NCI-H146 (cell line): ENCODE results near the gene HES5.
A peak's percentile ranks its signal among the peaks of the same experiment; 100 is the strongest.

Source experiments
- DNase-seq: peaks from one replicate; lab custom pipeline; 2025; lab: John Stamatoyannopoulos, UW

HES5 gene

DNA sequence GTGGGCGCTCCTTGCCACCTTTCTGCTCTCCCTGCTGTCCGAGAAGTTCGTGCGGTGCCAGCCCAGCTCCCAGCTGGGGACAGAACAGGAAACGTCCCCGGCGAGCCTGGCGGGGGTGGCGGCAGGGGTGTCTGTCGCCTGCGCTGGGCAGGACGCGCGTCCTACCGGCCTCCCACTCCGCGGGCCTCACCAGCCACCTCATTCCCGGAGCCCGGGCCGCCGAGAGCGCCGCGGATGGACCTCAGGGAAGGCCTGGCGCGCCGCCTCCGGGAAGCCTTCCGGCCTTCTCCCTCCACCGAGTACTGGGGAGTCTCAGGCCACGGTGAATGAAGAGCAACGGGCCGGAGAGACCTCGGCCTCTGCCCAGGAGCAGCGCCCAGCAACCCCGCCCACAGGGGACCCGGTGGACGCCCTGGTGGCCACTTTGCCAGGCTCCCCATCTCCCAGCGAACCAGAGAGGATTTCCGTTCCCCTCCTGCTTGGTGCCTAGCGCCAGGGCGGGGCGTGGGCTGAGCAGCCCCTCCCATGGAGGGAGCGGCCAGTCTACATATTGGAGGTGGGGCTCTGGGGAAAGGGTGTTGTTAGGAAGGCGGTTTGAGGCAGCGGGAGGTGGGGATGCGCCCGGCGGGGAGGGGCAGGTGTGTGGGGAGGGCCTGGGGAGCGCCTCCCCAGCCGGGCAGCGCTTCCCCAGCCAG is 16.6 kb upstream of the HES5 start:
- DNase-seq = peak; percentile 93

- DNase-seq = peak; percentile 91
These were observed 15.9 kb upstream of the HES5 start for GRCh38 chr1:2545754-2546514.

DNA sequence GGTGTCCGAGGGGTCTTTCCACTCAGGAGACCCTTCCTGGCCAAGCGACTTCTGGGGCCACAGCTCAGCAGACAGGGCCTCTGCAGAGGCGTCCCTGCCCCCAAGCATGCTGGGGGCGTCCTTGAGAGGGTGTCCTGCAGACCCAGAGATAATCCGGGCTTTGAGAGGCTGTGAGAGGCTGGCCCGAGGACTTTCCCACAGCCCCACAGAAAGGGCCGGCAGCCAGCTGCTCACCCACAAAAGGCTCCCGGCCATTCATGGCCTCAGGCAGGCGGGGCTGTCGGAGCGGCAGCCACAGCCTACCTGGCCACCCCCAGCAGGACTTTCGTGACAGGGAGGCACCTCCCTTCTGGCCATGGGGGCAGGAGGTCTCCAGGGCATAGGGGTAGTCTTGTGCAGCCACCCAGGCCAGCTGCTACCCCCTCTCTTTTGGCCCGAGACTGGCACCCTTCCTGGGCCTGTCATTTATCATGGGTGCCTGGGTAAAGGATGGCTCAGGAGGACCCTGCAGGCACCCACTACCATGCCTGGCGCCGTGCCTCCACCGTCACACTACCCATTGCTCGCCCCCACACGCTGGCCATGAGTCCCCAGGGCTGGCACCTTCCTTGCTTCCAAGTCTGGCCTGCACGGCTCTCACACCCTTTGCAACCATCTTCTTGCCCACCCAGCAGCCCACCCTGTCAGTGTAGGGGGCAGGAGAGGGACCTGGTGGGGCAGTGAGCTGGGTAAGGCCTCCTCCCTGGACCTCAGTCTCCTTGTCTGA is 15.0 kb upstream of the HES5 start:
- DNase-seq = no peak

GRCh38 chr1:2544093-2544874 is 14.2 kb upstream of the HES5 start:
- no peak for DNase-seq

DNA sequence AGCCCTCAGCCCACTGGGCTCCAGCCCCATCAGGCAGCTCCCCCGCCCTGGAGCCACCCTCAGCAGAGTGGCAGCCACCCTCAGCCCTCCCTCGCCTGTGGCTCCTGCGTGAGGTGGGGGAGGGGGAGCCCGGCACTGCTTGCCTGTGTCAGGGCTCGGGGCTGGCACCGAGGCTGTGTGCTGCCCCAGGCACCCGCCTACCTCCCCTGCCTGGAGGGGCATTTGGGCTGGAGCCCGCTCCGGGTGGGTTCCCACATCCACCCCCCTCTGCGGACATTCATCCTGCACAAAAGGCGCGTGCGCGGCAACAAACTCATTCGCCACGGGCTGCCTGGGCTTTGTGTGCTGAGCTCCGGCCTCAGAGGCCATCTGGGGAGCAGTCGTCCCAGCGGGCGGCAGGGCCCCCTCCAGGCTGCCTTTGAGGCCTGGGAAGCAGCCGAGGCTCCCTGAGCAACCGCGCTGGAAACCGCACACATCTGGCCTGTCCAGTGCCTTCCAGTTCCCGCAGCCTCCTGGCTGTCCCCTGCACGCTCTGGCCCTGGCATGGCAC is 13.6 kb upstream of the HES5 start:
- DNase-seq = peak; percentile 65

GRCh38 chr1:2542246-2542915 is 12.3 kb upstream of the HES5 start:
- DNase-seq = no peak

DNA sequence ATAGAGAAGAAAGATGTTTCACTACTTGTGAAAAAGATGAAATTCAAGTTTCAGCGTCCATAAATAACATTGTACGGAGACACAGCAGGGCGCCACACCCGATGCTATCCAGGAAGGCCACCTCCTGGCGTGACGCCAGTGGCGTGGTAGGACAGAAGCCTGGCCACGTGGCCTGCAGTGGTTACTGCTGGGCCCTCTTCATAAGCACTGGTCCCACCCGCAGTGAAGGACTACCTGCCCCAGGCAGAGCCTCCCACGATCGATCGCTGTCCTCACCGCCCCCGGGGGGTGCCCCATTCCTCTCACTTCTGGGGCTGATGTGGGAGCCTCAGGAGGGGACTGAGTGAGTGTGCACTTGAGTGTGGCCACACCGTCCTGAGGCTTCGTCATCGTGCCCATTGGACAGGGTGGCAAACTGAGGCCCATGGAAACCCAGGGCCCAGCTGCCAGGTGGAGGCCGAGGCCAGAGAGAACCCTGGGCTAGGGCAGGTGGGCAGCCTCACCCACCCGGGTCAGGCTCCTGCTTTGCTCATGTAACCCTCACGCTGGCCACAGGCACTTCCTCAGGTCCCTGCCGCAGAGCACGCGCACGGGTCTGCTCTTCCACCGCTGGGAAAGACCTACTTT is 11.7 kb upstream of the HES5 start:
- peak; percentile 81 for DNase-seq

DNA sequence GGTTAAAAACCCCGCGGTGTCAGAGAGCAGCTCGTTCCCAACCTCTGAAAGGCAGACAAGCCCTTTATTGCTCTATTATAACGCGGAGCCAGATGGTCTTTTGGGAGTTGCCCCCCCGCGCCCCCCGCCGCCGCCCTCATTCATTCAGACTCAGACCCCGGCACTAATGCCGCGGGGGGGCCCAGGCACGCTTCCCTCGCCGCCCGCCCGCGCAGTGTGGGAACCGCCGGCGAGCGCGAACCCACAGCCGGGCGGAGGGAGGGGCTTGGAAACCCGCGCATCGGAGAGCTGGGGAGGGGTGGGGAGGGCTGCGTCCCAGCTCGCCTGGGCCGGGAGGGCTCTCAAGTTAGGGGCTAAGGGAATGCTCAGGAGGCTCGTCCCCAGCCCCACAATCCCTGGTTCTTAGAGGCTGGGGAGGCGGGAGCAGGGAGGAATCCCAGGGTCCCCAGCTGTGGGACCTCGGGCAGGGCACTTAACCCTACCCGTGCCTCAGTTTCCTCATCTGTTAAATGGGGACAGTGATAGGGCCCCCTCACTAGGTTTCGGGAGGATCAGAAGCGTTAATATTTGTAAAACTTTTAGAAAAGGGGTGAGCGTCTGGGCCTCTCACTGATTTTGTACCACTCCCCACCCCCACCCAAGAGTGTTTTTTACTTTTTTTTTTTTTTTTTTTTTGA is 10.9 kb upstream of the HES5 start:
- no peak for DNase-seq

- no peak for DNase-seq
These were observed 9.3 kb upstream of the HES5 start for GRCh38 chr1:2539312-2539907.

- no peak for DNase-seq
These were observed 8.8 kb upstream of the HES5 start for GRCh38 chr1:2538872-2539271.

GRCh38 chr1:2538376-2538775 is 8.3 kb upstream of the HES5 start:
- DNase-seq = no peak

- no peak for DNase-seq
These were observed 7.7 kb upstream of the HES5 start for GRCh38 chr1:2537784-2538115.

DNA sequence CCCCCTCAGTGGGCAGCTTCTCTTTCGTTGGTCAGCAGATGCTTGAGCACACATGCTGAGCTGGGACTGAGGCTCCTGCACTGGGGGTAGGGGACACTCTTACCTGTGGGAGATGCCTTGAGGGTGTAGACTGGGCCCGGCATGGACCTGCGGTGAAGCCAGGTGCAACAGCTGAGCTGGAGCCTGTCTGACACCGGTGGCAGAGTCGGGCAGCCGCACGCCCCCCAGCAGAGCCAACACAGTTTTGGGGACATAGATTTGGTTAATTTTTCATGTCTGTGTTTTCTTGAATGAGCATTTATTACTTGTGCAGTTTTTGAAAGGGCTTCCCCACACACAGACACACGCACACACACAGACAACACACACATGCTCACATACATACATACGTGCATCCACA is 5.9 kb upstream of the HES5 start:
- DNase-seq = no peak

DNA sequence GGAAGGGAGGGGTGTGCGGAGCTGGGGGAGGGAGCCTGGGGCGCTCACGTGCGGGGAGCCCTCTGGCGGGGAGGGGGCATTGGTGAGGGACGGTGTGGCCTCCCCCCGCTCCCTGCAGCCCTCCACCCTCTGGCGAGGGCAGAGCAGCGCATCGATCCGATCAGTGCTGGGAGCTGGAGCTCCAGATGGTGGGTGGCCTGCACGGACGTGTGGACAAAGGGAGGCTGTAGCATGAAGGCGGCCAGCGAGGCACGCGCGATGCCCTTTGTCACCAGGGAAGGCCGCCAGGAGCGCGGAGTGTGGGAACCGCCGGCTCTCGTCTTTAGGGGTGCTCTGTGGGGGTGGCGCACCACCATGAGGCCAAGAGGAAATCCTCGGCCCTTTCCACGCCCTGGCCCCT is 5.4 kb upstream of the HES5 start:
- DNase-seq = no peak

DNA sequence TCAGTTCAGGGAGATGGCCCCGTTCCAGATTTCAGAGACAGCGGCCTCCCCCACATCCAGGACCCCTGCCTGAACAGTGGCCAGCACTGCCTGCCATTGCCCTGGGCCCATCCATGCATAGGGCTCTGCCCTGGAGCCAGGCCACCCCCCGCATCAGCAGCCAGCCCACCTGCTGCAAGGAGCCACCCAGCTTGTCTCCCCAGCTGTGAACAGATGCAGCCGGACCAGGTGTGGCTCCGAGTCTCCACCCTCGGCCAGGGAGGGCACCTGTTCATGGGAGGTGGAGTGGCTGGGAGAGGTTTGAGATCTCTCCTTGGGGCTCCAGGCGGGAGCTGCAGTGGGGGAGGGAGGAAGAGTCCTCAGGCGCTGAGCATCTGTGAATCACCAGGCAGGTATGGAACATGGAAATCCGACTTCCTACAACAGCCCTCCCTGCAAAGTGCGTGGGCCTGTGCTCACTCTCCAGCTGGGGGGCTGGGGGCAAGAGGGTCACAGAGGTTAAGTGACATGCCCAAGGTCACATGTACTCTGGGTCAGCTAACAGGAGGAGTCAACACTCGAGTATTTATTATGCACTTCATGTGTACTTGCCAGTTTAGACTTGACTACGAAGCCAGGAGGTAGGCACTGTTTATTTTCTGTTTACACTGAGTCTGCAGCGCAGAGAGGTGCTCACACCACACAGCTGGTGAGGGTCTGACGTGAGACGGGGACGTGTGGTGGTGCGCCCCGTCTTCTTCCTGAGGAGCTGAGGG is 4.8 kb upstream of the HES5 start:
- DNase-seq = peak; percentile 67

GRCh38 chr1:2534315-2534686 is 4.2 kb upstream of the HES5 start:
- DNase-seq = no peak

GRCh38 chr1:2533365-2533764 is 3.3 kb upstream of the HES5 start:
- no peak for DNase-seq

- DNase-seq = no peak
These were observed 2.6 kb upstream of the HES5 start for GRCh38 chr1:2532485-2533160.
